Measurements from ENCODE around the gene FGD5. TPM values are rescaled to one million over a fixed set of nuclear protein-coding genes. Genes with fewer than 3 reads are reported as not detected.

FGD5 gene
- total and polyA plus RNA-seq, 3 donors from 2014 or later: 14.4 to 17.8 (median 15.6) TPM

DNA sequence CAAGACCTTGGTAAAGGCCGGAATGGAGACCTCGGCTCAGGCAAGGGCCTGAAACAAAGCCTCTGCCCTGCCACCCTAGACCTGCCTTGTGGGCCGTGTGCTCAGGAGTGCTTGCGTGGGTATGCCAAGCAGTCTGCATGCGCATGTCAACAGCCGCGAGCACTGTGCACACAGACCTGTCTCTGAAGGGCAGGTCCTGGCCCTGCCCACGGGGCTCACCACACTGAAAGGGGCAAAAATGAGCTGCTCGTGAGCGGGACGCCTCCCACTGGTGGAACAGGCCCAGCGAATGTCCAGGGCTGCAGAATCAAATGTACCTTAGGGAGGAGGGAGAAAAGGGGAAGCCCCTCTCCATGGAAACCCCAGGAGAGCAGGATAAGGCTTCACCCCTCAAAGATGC lies 44.3 kb upstream of the FGD5 start:
- H3K9me3 ChIP-seq: no peaks in the 10 kb centered on the region
- intact Hi-C loops (cut with DNase I; ENCODE audit: low total_unique reads): no loop called here
- H3K4me3 ChIP-seq: no peak overlapping the region
- H3K27ac ChIP-seq: no peak overlapping the region
- DNase-seq: peak; percentile 9
- no peaks in the 10 kb centered on the region for H3K36me3 ChIP-seq (ENCODE audit: low read depth, missing control alignments)
- no peaks in the 10 kb centered on the region for H3K27me3 ChIP-seq
- 83 to 88% methylated on average over 4 to 12 of the region's 12 CpGs for WGBS, 2 donors
- TF ChIP-seq, protein P1, sequence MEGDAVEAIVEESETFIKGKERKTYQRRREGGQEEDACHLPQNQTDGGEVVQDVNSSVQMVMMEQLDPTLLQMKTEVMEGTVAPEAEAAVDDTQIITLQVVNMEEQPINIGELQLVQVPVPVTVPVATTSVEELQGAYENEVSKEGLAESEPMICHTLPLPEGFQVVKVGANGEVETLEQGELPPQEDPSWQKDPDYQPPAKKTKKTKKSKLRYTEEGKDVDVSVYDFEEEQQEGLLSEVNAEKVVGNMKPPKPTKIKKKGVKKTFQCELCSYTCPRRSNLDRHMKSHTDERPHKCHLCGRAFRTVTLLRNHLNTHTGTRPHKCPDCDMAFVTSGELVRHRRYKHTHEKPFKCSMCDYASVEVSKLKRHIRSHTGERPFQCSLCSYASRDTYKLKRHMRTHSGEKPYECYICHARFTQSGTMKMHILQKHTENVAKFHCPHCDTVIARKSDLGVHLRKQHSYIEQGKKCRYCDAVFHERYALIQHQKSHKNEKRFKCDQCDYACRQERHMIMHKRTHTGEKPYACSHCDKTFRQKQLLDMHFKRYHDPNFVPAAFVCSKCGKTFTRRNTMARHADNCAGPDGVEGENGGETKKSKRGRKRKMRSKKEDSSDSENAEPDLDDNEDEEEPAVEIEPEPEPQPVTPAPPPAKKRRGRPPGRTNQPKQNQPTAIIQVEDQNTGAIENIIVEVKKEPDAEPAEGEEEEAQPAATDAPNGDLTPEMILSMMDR (IDR thresholded peaks at IDR 0.05): no peak
- TF ChIP-seq POLR2A (IDR thresholded peaks at IDR 0.05): no peak
- no peaks in the 10 kb centered on the region for H3K4me1 ChIP-seq

DNA sequence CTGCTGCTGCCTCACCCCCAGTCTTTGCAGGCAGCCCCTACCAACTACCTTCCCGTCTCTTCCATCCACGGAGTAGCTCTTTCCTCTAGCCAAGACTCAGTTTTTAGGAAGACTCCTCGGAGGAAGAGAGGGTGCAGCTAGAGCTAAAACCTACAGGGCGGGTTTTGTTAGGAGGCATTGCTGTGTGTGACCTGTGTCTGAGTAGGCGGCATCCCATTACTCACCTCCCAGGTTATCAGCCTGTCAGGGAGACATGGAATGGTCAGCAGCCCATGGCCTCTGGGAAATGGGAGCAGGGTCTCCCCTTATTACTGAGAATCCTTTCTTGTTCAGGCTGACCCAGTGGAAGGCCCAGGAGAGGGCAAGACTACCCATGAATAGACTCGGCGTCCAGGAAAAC lies 43.8 kb upstream of the FGD5 start:
- intact Hi-C loops (cut with DNase I; ENCODE audit: low total_unique reads): no loop called here
- DNase-seq: no peak

DNA sequence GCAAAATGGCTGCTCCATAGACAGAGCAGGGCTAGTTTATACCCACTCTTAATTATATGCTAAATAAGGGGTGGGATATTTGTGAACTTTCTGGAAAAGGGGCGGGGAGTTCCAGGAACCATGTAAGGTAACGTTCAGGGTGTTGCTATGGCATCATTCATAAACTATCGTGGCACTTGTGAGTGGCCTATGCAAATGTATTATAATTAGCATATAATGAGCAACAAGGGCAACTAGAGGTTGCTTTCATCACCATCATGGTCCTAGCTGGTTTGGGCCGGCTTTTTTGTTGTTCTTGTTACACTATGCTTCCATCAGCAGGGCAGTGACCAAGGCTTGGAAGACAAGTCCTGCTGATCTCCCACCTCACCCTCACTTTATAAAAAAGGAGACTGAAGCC lies 43.2 kb upstream of the FGD5 start:
- no peaks in the 10 kb centered on the region for H3K9me3 ChIP-seq
- H3K4me3 ChIP-seq: no peak overlapping the region
- H3K36me3 ChIP-seq (ENCODE audit: low read depth, missing control alignments): no peaks in the 10 kb centered on the region
- no peaks in the 10 kb centered on the region for H3K4me1 ChIP-seq
- WGBS, 2 donors: 93 to 95% methylated on average over 4 of the region's 4 CpGs
- no peak for TF ChIP-seq POLR2A (IDR thresholded peaks at IDR 0.05)
- TF ChIP-seq, protein P1 (IDR thresholded peaks at IDR 0.05): no peak
- H3K27ac ChIP-seq: no peak overlapping the region
- intact Hi-C loops (cut with DNase I; ENCODE audit: low total_unique reads): no loop called here
- no peaks in the 10 kb centered on the region for H3K27me3 ChIP-seq
- DNase-seq: peak; percentile 1

More for the DNA sequence above, 43.8 kb upstream of the FGD5 start:
- Histone ChIP-seq H3K4me1 (no peaks in the 10 kb centered on the region), H3K27ac (no peak overlapping the region), H3K4me3 (no peak overlapping the region), H3K27me3 (no peaks in the 10 kb centered on the region), H3K9me3 (no peaks in the 10 kb centered on the region), H3K36me3 (ENCODE audit: low read depth, missing control alignments) (no peaks in the 10 kb centered on the region)
- no peak for TF ChIP-seq POLR2A (IDR thresholded peaks at IDR 0.05)
- TF ChIP-seq, protein P1 (IDR thresholded peaks at IDR 0.05): no peak
- WGBS, 2 donors: 90 to 92% methylated on average over 7 of the region's 7 CpGs

- Histone ChIP-seq H3K4me3 (no peak overlapping the region), H3K27ac (no peak overlapping the region), H3K27me3 (no peaks in the 10 kb centered on the region), H3K36me3 (ENCODE audit: low read depth, missing control alignments) (no peaks in the 10 kb centered on the region), H3K9me3 (no peaks in the 10 kb centered on the region), H3K4me1 (no peaks in the 10 kb centered on the region)
- DNase-seq: no peak
- 95 to 100% methylated on average over 2 of the region's 2 CpGs for WGBS, 2 donors
- TF ChIP-seq, protein P1 (IDR thresholded peaks at IDR 0.05): no peak
- no peak for TF ChIP-seq POLR2A (IDR thresholded peaks at IDR 0.05)
- intact Hi-C loops (cut with DNase I; ENCODE audit: low total_unique reads): no loop called here
Measured at GRCh38 chr3:14779069-14779685, 39.6 kb upstream of the FGD5 start.

- no peak overlapping the region for H3K4me3 ChIP-seq
- H3K27me3 ChIP-seq: no peaks in the 10 kb centered on the region
- WGBS, 2 donors: 58 to 70% methylated on average over 12 of the region's 12 CpGs
- no peaks in the 10 kb centered on the region for H3K9me3 ChIP-seq
- DNase-seq: peak; percentile 68
- intact Hi-C loops (cut with DNase I; ENCODE audit: low total_unique reads): no loop called here
- H3K4me1 ChIP-seq: no peaks in the 10 kb centered on the region
- no peaks in the 10 kb centered on the region for H3K36me3 ChIP-seq (ENCODE audit: low read depth, missing control alignments)
- no peak overlapping the region for H3K27ac ChIP-seq
- no peak for TF ChIP-seq POLR2A (IDR thresholded peaks at IDR 0.05)
- TF ChIP-seq, protein P1 (IDR thresholded peaks at IDR 0.05): peak; percentile 15 to 52 (median 40)
Measured at GRCh38 chr3:14780927-14781507, 37.7 kb upstream of the FGD5 start.
